ENCODE data around the gene COL4A3.

The COL4A3 gene
- total RNA-seq, result 0.04 to 0.19 (median 0.11) reads per million in 3 experiments

GRCh38 chr2:227163998-227164762, at the start of gene COL4A3, which contains the start of gene COL4A4:
Gene COL4A3, plus strand, starts transcription at chr2:227164624. Its CDS starts 103 bp downstream, at chr2:227164727.
Gene COL4A4, minus strand, starts transcription at chr2:227164205. Its CDS starts 16,722 bp downstream, at chr2:227147483.
- no peak for DNase-seq

- no peak for DNase-seq
Observed at GRCh38 chr2:227115761-227116160, 48.7 kb upstream of the COL4A3 start.

GRCh38 chr2:227117027-227117426, 47.4 kb upstream of the COL4A3 start:
- DNase-seq, result no peak

- no peak for DNase-seq
Observed at GRCh38 chr2:227117852-227118251, 46.6 kb upstream of the COL4A3 start.

- no peak for DNase-seq
Observed at GRCh38 chr2:227118353-227118752, 46.1 kb upstream of the COL4A3 start.

- no peak for DNase-seq
Observed at GRCh38 chr2:227123697-227124096, 40.7 kb upstream of the COL4A3 start.

GRCh38 chr2:227124811-227125210, 39.6 kb upstream of the COL4A3 start:
- DNase-seq, result no peak

- DNase-seq, result no peak
Observed at GRCh38 chr2:227125506-227125905, 38.9 kb upstream of the COL4A3 start.

GRCh38 chr2:227127201-227127600, 37.2 kb upstream of the COL4A3 start:
- DNase-seq, result no peak

GRCh38 chr2:227130636-227131035, 33.8 kb upstream of the COL4A3 start:
- no peak for DNase-seq

GRCh38 chr2:227132986-227133385, 31.4 kb upstream of the COL4A3 start:
- DNase-seq, result no peak

- no peak for DNase-seq
Observed at GRCh38 chr2:227134591-227134990, 29.8 kb upstream of the COL4A3 start.

GRCh38 chr2:227141301-227141700, 23.1 kb upstream of the COL4A3 start:
- DNase-seq, result no peak

- no peak for DNase-seq
Observed at GRCh38 chr2:227143895-227144294, 20.5 kb upstream of the COL4A3 start.

- no peak for DNase-seq
Observed at GRCh38 chr2:227146456-227146855, 18.0 kb upstream of the COL4A3 start.

- no peak for DNase-seq
Observed at GRCh38 chr2:227147023-227147422, 17.4 kb upstream of the COL4A3 start.

- DNase-seq, result no peak
Observed at GRCh38 chr2:227148106-227148505, 16.3 kb upstream of the COL4A3 start.

GRCh38 chr2:227150222-227150936, 14.0 kb upstream of the COL4A3 start:
- no peak for DNase-seq

- no peak for DNase-seq
Observed at GRCh38 chr2:227152093-227152766, 12.2 kb upstream of the COL4A3 start.

- no peak for DNase-seq
Observed at GRCh38 chr2:227153307-227153706, 11.1 kb upstream of the COL4A3 start.

- no peak for DNase-seq
Observed at GRCh38 chr2:227153758-227154486, 10.5 kb upstream of the COL4A3 start.

- no peak for DNase-seq
Observed at GRCh38 chr2:227154986-227155774, 9.2 kb upstream of the COL4A3 start.

All from central memory CD4-positive, alpha-beta T cell (primary cell).